K562 (cell line): Measurements from ENCODE around the gene MRRF. TPM values are rescaled to one million over a fixed set of nuclear protein-coding genes. Genes with fewer than 3 reads are reported as not detected.

Experiments
- BRCA1 ChIP-seq, 2 experiments: fragments of 450-650 bp in 1 of 2; sonication (generic) in 1 of 2; formaldehyde crosslinking in 1 of 2; IDR thresholded peaks; 2 replicates each; pipeline versions ENCODE4 v1.5.0 to v1.6.1; 2017 to 2020; ENCODE audit warnings: mild to moderate bottlenecking in 1 of 2, missing genetic modification reagents in 1 of 2
- BRD4 ChIP-seq: fragments of 200-600 bp; sonication (generic); IDR thresholded peaks from 2 replicates; pipeline ENCODE4 v1.6.1; 2017; ENCODE audit warnings: inconsistent platforms
- CSDE1 ChIP-seq, 2 experiments: fragments of 450-650 bp; IDR thresholded peaks; 2 replicates each; pipeline ENCODE4 v1.6.1; 2016; ENCODE audit warnings: mild to moderate bottlenecking in 1 of 2
- FOXO4 ChIP-seq: fragments of 450-650 bp; formaldehyde crosslinking; IDR thresholded peaks from 2 replicates; pipeline ENCODE4 v1.4.0; 2020; ENCODE audit warnings: mild to moderate bottlenecking, moderate library complexity
- POLR2G ChIP-seq: fragments of 200-400 bp; formaldehyde crosslinking; IDR thresholded peaks from 2 replicates; pipeline ENCODE4 v1.6.1; 2017; ENCODE audit warnings: low read depth, mild to moderate bottlenecking, antibody characterized with exemption, low read length, moderate library complexity
- SMAD2 ChIP-seq: fragments of 150-350 bp; IDR thresholded peaks from 2 replicates; pipeline ENCODE4 v1.6.1; 2014; ENCODE audit warnings: low read depth, mild to moderate bottlenecking, low read length
- SUPT5H ChIP-seq: fragments of 450-650 bp; IDR thresholded peaks from 2 replicates; pipeline ENCODE4 v1.6.1; 2016
- TCF15 ChIP-seq: fragments of 250-450 bp; sonication (Bioruptor Pico); IDR thresholded peaks from 2 replicates; pipeline ENCODE4 v1.8.0; 2022; ENCODE audit warnings: moderate library complexity, mild to moderate bottlenecking, inconsistent platforms
- TEAD4 ChIP-seq, 2 experiments: sonication (generic) in 1 of 2; formaldehyde crosslinking in 1 of 2; IDR thresholded peaks; 2 replicates each; pipeline versions ENCODE4 v1.6.1 to v1.8.0; 2012 to 2022; ENCODE audit warnings: borderline replicate concordance in 1 of 2, inconsistent platforms in 1 of 2, low read length in 1 of 2, mild to moderate bottlenecking in 1 of 2, missing genetic modification reagents in 1 of 2
- ZBTB40 ChIP-seq, 2 experiments: fragments of 450-650 bp in 1 of 2; sonication (generic) in 1 of 2; formaldehyde crosslinking in 1 of 2; IDR thresholded peaks; 2 replicates each; pipeline versions ENCODE4 v1.7.1 to v1.9.0; 2016 to 2022; ENCODE audit warnings: inconsistent platforms in 1 of 2, mild to moderate bottlenecking in 1 of 2, missing genetic modification reagents in 1 of 2
- ZHX1 ChIP-seq: fragments of 150-350 bp; conservative IDR thresholded peaks from 2 replicates; pipeline ENCODE4 v1.6.1; 2014; ENCODE audit warnings: low read length
- polyA plus RNA-seq, 8 experiments: library from polyadenylated mRNA; depleted of rRNA in 4 of 8; stranded (reverse) in 5 of 8; unstranded in 3 of 8; fragments of >200 nt; fragmentation: Nextera tagmentation in 2 of 8; fragmentation: Illumina TruSeq in 1 of 8; extraction: Ambion mirVana in 2 of 8; extraction: Trizol in 1 of 8; gene quantifications; 2 replicates each; pipeline versions ENCODE4 v1.2.1 to v1.2.3, GENCODE V29; 2011 to 2014; ENCODE audit warnings: inconsistent platforms in 1 of 8, missing spikeins in 1 of 8
- total RNA-seq, 7 experiments: library from RNA; depleted of rRNA in 6 of 7; stranded (reverse); fragments of >200 nt in 6 of 7; fragmentation: Illumina TruSeq in 2 of 7; extraction: Trizol in 2 of 7; gene quantifications; 2 replicates each; pipeline versions ENCODE4 v1.2.1 to v1.2.3, GENCODE V29; 2011 to 2021; ENCODE audit warnings: low replicate concordance in 1 of 7

The MRRF gene
- total and polyA plus RNA-seq, 9 of the 15 experiments (the other 6 are each of a cell fraction or from before 2014, with no cell fraction given) = 55.0 to 105 (median 81.2) TPM

- TF ChIP-seq FOXO4 (CRISPR knock-in tag) = no peak
- peak; percentile 88 for TF ChIP-seq SUPT5H
- peak; percentile 59 for TF ChIP-seq ZBTB40 (IDR thresholded peaks at IDR 0.05)
- TF ChIP-seq ZBTB40 (CRISPR knock-in tag; IDR thresholded peaks at IDR 0.05) = no peak
- TF ChIP-seq TEAD4 (IDR thresholded peaks at IDR 0.05; ENCODE audit: low read length) = no peak
- 0 out of 2 replicates have a peak, but pooled peaks have one; percentile 72 for TF ChIP-seq TEAD4 (CRISPR knock-in tag; IDR thresholded peaks at IDR 0.05; ENCODE audit: borderline replicate concordance)
- TF ChIP-seq TCF15 (CRISPR knock-in tag) = no peak
- peak; percentile 95 for TF ChIP-seq POLR2G
- no peak for TF ChIP-seq BRCA1 (IDR thresholded peaks at IDR 0.05)
- TF ChIP-seq BRCA1 (CRISPR knock-in tag; IDR thresholded peaks at IDR 0.05) = no peak
- TF ChIP-seq ZHX1 = no peak
- TF ChIP-seq BRD4 = peak; percentile 77; the same call in 1 of the 2 replicates
- no peak for TF ChIP-seq SMAD2
- TF ChIP-seq CSDE1 (IDR thresholded peaks at IDR 0.05) = peak in 1 of 2 experiments; percentile 94; a peak in 1 of 4 replicates
Measured at GRCh38 chr9:122264360-122265148, at the start of gene MRRF, which contains the start of gene RBM18 (continued).
